OCI-LY3 (cell line): ENCODE measurements around the gene AGPAT4.

Experiments
- H2AFZ ChIP-seq: fragments of 200-600, 300-600 bp; shearing (Covaris generic); 2 replicates; pipeline ENCODE4 v1.6.0; 2014; ENCODE audit warnings: antibody characterized with exemption, low read depth, low read length
- H3K27ac ChIP-seq: fragments of 200-600, 300-600 bp; sonication (generic); 2 replicates; pipeline ENCODE4 v1.5.1; 2014; ENCODE audit warnings: mild to moderate bottlenecking, low read length, moderate library complexity, mixed read lengths
- H3K27me3 ChIP-seq: fragments of 200-600, 300-600 bp; sonication (generic); 2 replicates; pipeline ENCODE4 v1.6.1; 2014; ENCODE audit warnings: low read depth, low read length, mixed read lengths
- H3K36me3 ChIP-seq: fragments of 200-600, 300-600 bp; sonication (generic); replicated peaks from 2 replicates; pipeline ENCODE3; 2014; ENCODE audit warnings: low read depth, low read length, mixed read lengths
- H3K4me1 ChIP-seq: fragments of 300-600, 200-600 bp; sonication (generic); 2 replicates; pipeline ENCODE4 v1.6.1; 2014; ENCODE audit warnings: low read length, mixed read lengths
- H3K4me2 ChIP-seq: fragments of 200-600, 300-600 bp; sonication (generic); 2 replicates; pipeline ENCODE4 v1.6.1; 2014; ENCODE audit warnings: low read length, mixed read lengths
- H3K4me3 ChIP-seq: fragments of 300-600, 200-600 bp; sonication (generic); 2 replicates; pipeline ENCODE4 v1.5.1; 2014; ENCODE audit warnings: antibody characterized with exemption, mild to moderate bottlenecking, low read length, moderate library complexity
- H3K79me2 ChIP-seq: fragments of 300-600, 200-600 bp; shearing (Covaris generic); 2 replicates; pipeline ENCODE4 v1.6.1; 2014; ENCODE audit warnings: mild to moderate bottlenecking, low read length, mixed read lengths
- H3K9ac ChIP-seq: fragments of 300-600, 200-600 bp; shearing (Covaris generic); 2 replicates; pipeline ENCODE4 v1.6.0; 2014; ENCODE audit warnings: mild to moderate bottlenecking, low read length, moderate library complexity
- H3K9me3 ChIP-seq: fragments of 200-600, 300-600 bp; shearing (Covaris generic); 2 replicates; pipeline ENCODE4 v1.6.1; 2014; ENCODE audit warnings: low read length, mixed read lengths; ENCODE audit not compliant: insufficient read depth
- H4K20me1 ChIP-seq: fragments of 200-600, 300-600 bp; sonication (generic); 2 replicates; pipeline ENCODE4 v1.6.1; 2016; ENCODE audit warnings: low read length, mixed read lengths; ENCODE audit not compliant: insufficient read depth
- CTCF ChIP-seq: fragments of 200-600, 300-600 bp; sonication (generic); IDR thresholded peaks from 2 replicates; pipeline ENCODE4 v1.5.1; 2014; ENCODE audit warnings: antibody characterized with exemption, low read length, low read depth
- EZH2phosphoT487 ChIP-seq: fragments of 200-600 bp; shearing (Covaris generic); IDR thresholded peaks from 2 replicates; pipeline ENCODE4 v1.6.1; 2018; ENCODE audit warnings: antibody characterized with exemption, mixed run types, low read depth

Gene AGPAT4

GRCh38 chr6:161222706-161223234 is 51.1 kb downstream of the AGPAT4 start:
- H3K4me1 ChIP-seq = no peaks in the 10 kb centered on the region
- H3K4me2 ChIP-seq = no peak overlapping the region
- H3K79me2 ChIP-seq = no peaks in the 10 kb centered on the region
- H3K4me3 ChIP-seq = no peak overlapping the region
- no peak overlapping the region for H3K27ac ChIP-seq
- H4K20me1 ChIP-seq = no peaks in the 10 kb centered on the region
- no peak overlapping the region for H3K9ac ChIP-seq
- no peaks in the 10 kb centered on the region for H3K36me3 ChIP-seq
- H3K27me3 ChIP-seq = no peaks in the 10 kb centered on the region
- H2AFZ ChIP-seq = no peak overlapping the region
- no peaks in the 10 kb centered on the region for H3K9me3 ChIP-seq
- TF ChIP-seq CTCF (no peak), EZH2phosphoT487 (no peak)

- Histone ChIP-seq H3K9ac (no peak overlapping the region), H3K4me2 (no peak overlapping the region), H3K79me2 (no peaks in the 10 kb centered on the region), H4K20me1 (no peaks in the 10 kb centered on the region), H3K36me3 (no peaks in the 10 kb centered on the region), H2AFZ (no peak overlapping the region), H3K27ac (no peak overlapping the region), H3K27me3 (no peaks in the 10 kb centered on the region), H3K9me3 (no peaks in the 10 kb centered on the region), H3K4me1 (no peaks in the 10 kb centered on the region), H3K4me3 (no peak overlapping the region)
- TF ChIP-seq EZH2phosphoT487 (no peak), CTCF (no peak)
Measured at GRCh38 chr6:161220346-161220745, 53.5 kb downstream of the AGPAT4 start.

- no peaks in the 10 kb centered on the region for H3K27me3 ChIP-seq
- no peak overlapping the region for H3K27ac ChIP-seq
- H2AFZ ChIP-seq = no peak overlapping the region
- TF ChIP-seq CTCF (no peak), EZH2phosphoT487 (no peak)
- H3K4me1 ChIP-seq = no peaks in the 10 kb centered on the region
- H4K20me1 ChIP-seq = no peaks in the 10 kb centered on the region
- no peaks in the 10 kb centered on the region for H3K9me3 ChIP-seq
- no peaks in the 10 kb centered on the region for H3K79me2 ChIP-seq
- H3K9ac ChIP-seq = no peak overlapping the region
- H3K36me3 ChIP-seq = no peaks in the 10 kb centered on the region
- H3K4me2 ChIP-seq = no peak overlapping the region
- H3K4me3 ChIP-seq = no peak overlapping the region
Measured at GRCh38 chr6:161219680-161220079, 54.2 kb downstream of the AGPAT4 start.

GRCh38 chr6:161218222-161218621 is 55.6 kb downstream of the AGPAT4 start:
- Histone ChIP-seq H3K27ac (no peak overlapping the region), H3K9me3 (no peaks in the 10 kb centered on the region), H3K9ac (no peak overlapping the region), H4K20me1 (no peaks in the 10 kb centered on the region), H3K4me2 (no peak overlapping the region), H3K4me1 (no peaks in the 10 kb centered on the region), H3K79me2 (no peaks in the 10 kb centered on the region), H2AFZ (no peak overlapping the region), H3K36me3 (no peaks in the 10 kb centered on the region), H3K4me3 (no peak overlapping the region), H3K27me3 (no peaks in the 10 kb centered on the region)
- TF ChIP-seq CTCF (peak; percentile 34), EZH2phosphoT487 (no peak)
